A673 (cell line): ENCODE data around the gene TUSC7. TPM values are rescaled to one million over a fixed set of nuclear protein-coding genes. Genes with fewer than 3 reads are reported as not detected.

Experiments
- BruUV-seq: library from RNA; stranded (reverse); fragments of 400-500 nt; replicated peaks from 2 replicates; lab custom pipeline; 2021; lab: Mats Ljungman, UMichigan
- CTCF ChIA-PET: fragments of 300-600 bp; sonication (Branson Sonifier 250); formaldehyde crosslinking; loops from one replicate; lab custom pipeline; 2022; ENCODE audit warnings: antibody characterized with exemption; lab: Charles Lee
- POLR2A ChIA-PET: fragments of 300-600 bp; sonication (Branson Sonifier 250); formaldehyde crosslinking; loops from one replicate; lab custom pipeline; 2022; ENCODE audit warnings: antibody characterized with exemption; ENCODE audit not compliant: low non-redundant PET; lab: Charles Lee
- DNase-seq: peaks from one replicate; pipeline ENCODE4 v3.0.0-alpha.2; 2015; ENCODE audit warnings: low spot score
- H3K27ac ChIP-seq: fragments of 200-600 bp; sonication (generic); 2 replicates; pipeline ENCODE4 v1.5.1; 2016; ENCODE audit warnings: mixed run types, low read depth, mild to moderate bottlenecking, mixed read lengths, antibody characterized with exemption, low read length; ENCODE audit not compliant: poor library complexity, severe bottlenecking
- H3K27me3 ChIP-seq: fragments of 200-600 bp; sonication (generic); replicated peaks from 2 replicates; pipeline ENCODE4 v1.6.1; 2017; ENCODE audit warnings: mixed run types, low read depth, mild to moderate bottlenecking, mixed read lengths, antibody characterized with exemption, low read length; ENCODE audit not compliant: insufficient read depth, poor library complexity
- H3K36me3 ChIP-seq: fragments of 200-600 bp; sonication (generic); 2 replicates; pipeline ENCODE4 v1.6.1; 2016; ENCODE audit warnings: mixed run types, mild to moderate bottlenecking, mixed read lengths, antibody characterized with exemption, low read length; ENCODE audit not compliant: insufficient read depth, poor library complexity, severe bottlenecking
- H3K4me1 ChIP-seq: fragments of 200-600 bp; sonication (generic); 2 replicates; pipeline ENCODE4 v1.6.1; 2017; ENCODE audit warnings: mixed run types, mild to moderate bottlenecking, mixed read lengths, antibody characterized with exemption, low read length; ENCODE audit not compliant: insufficient read depth, poor library complexity, severe bottlenecking
- H3K4me3 ChIP-seq: fragments of 200-600 bp; sonication (generic); 2 replicates; pipeline ENCODE4 v1.5.1; 2016; ENCODE audit warnings: low read depth, mixed run types, mild to moderate bottlenecking, mixed read lengths, low read length; ENCODE audit not compliant: poor library complexity, severe bottlenecking
- H3K9me3 ChIP-seq: fragments of 200-600 bp; sonication (generic); 2 replicates; pipeline ENCODE4 v1.6.1; 2016; ENCODE audit warnings: mixed run types, low read depth, mild to moderate bottlenecking, mixed read lengths, antibody characterized with exemption, low read length; ENCODE audit not compliant: poor library complexity, severe bottlenecking
- EZH2 ChIP-seq: fragments of 200-600 bp; sonication (generic); IDR thresholded peaks from 2 replicates; pipeline ENCODE4 v1.6.1; 2017; ENCODE audit warnings: borderline replicate concordance, low read depth, mild to moderate bottlenecking, mixed read lengths, antibody characterized with exemption, low read length; ENCODE audit not compliant: poor library complexity, severe bottlenecking
- intact Hi-C: fragments of 100-400 bp; cut with micrococcal nuclease; formaldehyde crosslinking; loops from one replicate; pipeline ENCODE4 v1.10.0; 2022; ENCODE audit not compliant: unreplicated experiment
- total RNA-seq: library from RNA; stranded (reverse); gene quantifications from 2 replicates; pipeline ENCODE4 v1.2.3, GENCODE V29; 2021
- TF ChIP-seq, protein P1 (sequence below): fragments of 300-800, 200-600 bp; sonication (generic); conservative IDR thresholded peaks from 2 replicates; pipeline ENCODE4 v1.5.1; 2017; ENCODE audit warnings: low read depth, mild to moderate bottlenecking, antibody characterized with exemption, low read length, moderate library complexity, mixed read lengths

TUSC7 gene
- total RNA-seq, 1 experiment from 2014 or later: not detected

DNA sequence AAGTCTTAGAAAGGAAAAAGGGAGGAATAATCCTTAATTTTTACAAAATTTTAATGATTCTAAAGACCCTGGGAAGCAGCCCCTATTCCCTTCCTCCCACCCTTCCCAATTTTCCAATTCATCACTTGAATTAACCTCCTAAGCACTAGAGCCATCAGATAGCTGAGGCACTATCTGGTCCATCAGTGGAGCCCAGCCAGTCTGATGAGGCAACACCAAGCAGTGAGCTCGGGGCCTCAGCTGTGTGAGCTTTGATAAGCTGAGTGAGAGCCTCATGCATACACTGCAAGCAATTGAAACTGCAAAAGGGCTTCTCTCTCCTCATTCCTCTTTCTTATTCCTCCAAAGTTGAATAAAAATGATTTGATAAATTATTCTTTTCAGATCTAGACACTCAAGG lies 31.9 kb downstream of the TUSC7 start:
- Histone ChIP-seq H3K27me3 (peaks cover 11% of the 10 kb centered on the region), H3K4me1 (no peaks in the 10 kb centered on the region), H3K4me3 (no peak overlapping the region), H3K9me3 (no peaks in the 10 kb centered on the region), H3K36me3 (no peaks in the 10 kb centered on the region), H3K27ac (no peak overlapping the region)
- intact Hi-C loops: no loop called here
- POLR2A ChIA-PET: no interaction called here
- CTCF ChIA-PET: no interaction called here
- DNase-seq: peak; percentile 28
- TF ChIP-seq, protein P1, sequence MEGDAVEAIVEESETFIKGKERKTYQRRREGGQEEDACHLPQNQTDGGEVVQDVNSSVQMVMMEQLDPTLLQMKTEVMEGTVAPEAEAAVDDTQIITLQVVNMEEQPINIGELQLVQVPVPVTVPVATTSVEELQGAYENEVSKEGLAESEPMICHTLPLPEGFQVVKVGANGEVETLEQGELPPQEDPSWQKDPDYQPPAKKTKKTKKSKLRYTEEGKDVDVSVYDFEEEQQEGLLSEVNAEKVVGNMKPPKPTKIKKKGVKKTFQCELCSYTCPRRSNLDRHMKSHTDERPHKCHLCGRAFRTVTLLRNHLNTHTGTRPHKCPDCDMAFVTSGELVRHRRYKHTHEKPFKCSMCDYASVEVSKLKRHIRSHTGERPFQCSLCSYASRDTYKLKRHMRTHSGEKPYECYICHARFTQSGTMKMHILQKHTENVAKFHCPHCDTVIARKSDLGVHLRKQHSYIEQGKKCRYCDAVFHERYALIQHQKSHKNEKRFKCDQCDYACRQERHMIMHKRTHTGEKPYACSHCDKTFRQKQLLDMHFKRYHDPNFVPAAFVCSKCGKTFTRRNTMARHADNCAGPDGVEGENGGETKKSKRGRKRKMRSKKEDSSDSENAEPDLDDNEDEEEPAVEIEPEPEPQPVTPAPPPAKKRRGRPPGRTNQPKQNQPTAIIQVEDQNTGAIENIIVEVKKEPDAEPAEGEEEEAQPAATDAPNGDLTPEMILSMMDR: no peak
- TF ChIP-seq EZH2: no peak
- BruUV-seq: no TSS peak

DNA sequence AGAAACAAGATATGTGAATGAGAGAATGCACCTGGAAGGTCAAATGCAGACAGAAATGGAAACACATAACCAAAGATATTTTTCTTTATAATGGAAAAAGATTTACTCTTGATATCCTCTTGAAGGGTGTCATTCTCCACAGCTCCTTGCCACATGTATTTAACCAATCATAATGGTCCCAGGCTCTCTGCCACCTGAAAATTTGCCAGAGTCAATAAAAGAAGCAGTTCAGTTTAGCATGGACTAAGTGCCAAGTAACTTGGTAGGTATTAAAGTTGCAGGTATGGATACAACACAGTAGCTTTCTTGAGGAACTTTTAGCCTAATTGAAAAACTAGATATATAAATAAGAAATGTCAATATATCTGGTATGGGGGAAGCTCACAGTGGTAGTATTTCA lies 33.5 kb downstream of the TUSC7 start:
- POLR2A ChIA-PET: interaction anchor here (0.7 kb wide), 1 partner anchor 562 kb away, joined by 3 read pairs; no protein-coding TSS in a partner anchor
- no peak for DNase-seq
- TF ChIP-seq, protein P1: no peak
- TF ChIP-seq EZH2: no peak
- Histone ChIP-seq H3K36me3 (no peaks in the 10 kb centered on the region), H3K4me3 (no peak overlapping the region), H3K27ac (no peak overlapping the region), H3K4me1 (no peaks in the 10 kb centered on the region), H3K9me3 (no peaks in the 10 kb centered on the region), H3K27me3 (peaks cover 11% of the 10 kb centered on the region)
- no TSS peak for BruUV-seq
- intact Hi-C loops: no loop called here
- CTCF ChIA-PET: no interaction called here

DNA sequence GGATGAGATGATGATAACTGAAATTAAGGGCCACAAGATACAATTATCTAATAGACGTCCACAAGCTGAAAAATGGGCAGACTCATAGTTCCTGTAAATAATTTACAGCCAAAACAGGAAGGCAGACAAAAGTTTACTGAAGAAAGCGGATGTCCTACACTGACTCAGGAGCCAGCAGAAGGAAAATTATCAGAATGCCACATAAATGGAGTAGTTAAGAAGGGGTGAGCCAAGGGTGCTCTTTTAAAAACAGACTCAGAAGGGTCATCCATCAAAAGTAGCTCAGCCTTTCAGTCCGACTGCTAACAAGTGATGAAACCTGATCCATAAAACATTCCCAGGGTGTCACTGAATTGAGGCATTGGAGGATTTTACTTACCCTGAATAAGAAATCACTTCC lies 39.8 kb downstream of the TUSC7 start:
- intact Hi-C loops: no loop called here
- TF ChIP-seq EZH2: no peak
- TF ChIP-seq, protein P1: no peak
- Histone ChIP-seq H3K27me3 (no peaks in the 10 kb centered on the region), H3K4me3 (no peak overlapping the region), H3K4me1 (peaks cover 8% of the 10 kb centered on the region), H3K36me3 (no peaks in the 10 kb centered on the region), H3K27ac (no peak overlapping the region), H3K9me3 (no peaks in the 10 kb centered on the region)
- ChIA-PET POLR2A (no interaction called here), CTCF (no interaction called here)
- no TSS peak for BruUV-seq
- DNase-seq: no peak
